GM21360 (cell line): ENCODE results near the gene ERN1.
A peak's percentile ranks its signal among the peaks of the same experiment; 100 is the strongest.

Experiments
- ATAC-seq: cut with Tn5 transposase; IDR thresholded peaks from one replicate; pipeline ENCODE4 v1.9.1; 2021; ENCODE audit warnings: mild to moderate bottlenecking, moderate library complexity; ENCODE audit not compliant: unreplicated experiment

The ERN1 gene

DNA sequence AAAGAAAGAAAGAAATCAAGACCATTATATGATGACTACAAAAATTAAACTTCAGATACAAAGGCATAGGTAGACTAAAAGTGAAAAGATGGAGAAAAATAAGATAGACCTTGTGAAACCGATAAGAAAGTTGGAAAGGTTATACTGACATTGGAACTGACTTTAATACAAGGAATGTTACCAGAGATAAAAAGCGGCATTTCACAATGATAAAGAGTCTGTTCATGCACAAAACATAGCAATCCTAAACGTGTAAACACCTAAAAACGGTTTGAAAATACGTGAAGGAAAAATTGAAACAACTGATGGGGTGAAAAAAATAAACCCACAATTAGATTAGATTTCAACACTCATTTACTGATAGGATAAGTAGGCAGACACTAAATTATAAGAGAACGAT lies 9.6 kb upstream of the ERN1 start:
- ATAC-seq, result no peak

DNA sequence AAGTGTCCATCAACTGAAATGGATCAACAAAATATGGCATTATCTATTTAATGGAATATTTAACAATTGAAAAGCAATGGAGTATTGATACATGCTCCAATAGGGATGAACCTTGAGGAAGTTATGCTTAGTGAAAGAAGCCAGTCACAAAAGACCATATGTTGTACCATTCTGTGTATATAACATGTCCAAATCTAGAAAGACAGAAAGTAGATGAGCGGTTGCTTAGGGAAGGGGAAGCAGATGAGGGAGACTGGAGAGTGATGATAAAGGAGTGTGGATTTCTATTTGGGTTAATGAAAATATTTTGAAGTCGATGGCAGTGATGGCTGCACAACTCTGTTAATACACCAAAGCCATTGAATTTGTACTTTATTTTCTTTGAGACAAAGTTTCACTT lies 8.5 kb upstream of the ERN1 start:
- ATAC-seq, result no peak

GRCh38 chr17:64135000-64135399 lies 5.1 kb upstream of the ERN1 start:
- no peak for ATAC-seq

- no peak for ATAC-seq
Observed at GRCh38 chr17:64134216-64134970, 4.4 kb upstream of the ERN1 start.

DNA sequence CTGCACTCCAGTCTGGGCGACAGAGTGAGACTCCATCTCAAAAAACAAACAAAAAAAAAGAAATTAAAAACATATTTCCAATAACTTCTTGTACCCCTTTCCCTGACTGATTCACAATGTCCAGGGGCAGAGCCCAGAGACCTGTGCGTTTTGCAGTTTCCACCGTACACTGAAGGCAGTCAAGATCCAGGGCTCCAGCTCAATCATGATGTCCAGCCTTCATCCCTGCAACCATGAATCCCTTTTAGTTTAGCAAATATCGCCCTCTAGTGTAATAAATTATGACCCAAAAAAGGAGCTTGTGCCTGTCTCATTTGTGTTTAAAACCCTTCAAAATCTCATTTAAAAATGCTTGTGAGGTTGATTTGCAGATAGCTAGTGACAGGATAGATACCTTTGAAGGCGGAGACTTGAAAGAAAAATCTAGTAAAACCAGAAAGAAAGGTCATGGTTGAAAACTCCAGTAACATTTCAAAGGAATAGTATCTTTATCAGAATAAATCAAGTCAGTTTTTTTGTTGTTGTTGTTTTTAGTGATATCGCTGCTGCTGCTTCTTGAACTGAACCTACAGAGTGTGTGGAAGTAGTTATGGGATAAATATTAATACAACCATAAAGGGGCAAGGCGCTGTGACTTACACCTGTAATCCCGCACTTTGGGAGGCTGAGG lies 3.7 kb upstream of the ERN1 start:
- ATAC-seq, result no peak

DNA sequence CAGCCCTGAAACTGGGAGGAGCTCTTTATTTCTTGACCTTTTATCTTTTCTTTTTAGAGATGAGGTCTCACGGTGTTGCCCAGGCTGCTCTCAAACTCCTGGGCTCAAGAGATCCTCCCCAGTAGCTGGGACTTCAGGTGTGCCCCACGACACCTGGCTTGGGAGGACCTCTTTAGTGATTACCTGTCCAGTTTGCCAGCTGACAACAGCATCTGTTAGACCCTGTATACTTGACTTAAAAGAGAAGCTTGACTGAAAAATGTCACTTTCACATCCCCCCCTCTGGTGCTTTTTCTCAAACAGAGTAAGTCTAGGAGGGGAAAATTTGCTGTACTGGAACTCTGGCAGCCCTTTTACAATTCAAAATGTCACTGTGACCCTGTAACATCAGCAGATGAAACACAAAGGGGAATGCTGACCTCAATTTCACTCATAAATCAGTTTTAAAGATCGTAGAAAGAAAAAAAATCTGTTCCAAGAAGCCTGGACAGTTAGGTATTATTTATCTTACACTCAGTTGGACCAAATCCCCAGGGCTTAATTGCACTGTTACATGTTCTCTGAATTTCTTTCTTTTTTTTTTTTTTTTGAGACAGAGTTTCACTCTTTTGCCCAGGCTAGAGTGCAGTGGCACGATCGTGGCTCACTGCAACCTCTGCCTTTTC lies 1.8 kb upstream of the ERN1 start:
- ATAC-seq, result no peak

GRCh38 chr17:64130559-64131001 lies 636 bp upstream of the ERN1 start:
- ATAC-seq, result peak; percentile 22

- ATAC-seq, result no peak
Observed at GRCh38 chr17:64129515-64129764, 504 bp downstream of the ERN1 start.

- no peak for ATAC-seq
Observed at GRCh38 chr17:64128787-64129514, 993 bp downstream of the ERN1 start.

DNA sequence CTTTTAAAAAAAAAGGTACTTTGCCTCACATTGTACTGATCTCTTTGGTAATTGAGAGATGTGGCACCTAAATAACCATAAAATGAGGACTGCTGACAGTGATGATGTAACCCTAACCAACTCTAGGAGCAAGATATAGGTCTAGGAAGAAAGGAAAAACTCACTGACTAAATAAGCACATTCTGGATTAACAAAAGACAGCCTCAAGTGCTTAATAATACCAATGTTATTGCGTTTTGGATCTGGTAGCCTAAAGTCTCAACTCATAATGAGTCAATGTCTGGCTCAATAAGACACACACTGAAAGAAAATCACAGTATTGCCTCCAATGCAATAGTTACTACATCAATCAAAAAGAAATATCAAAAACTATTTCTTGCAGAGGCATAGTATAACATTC lies 3.0 kb downstream of the ERN1 start:
- no peak for ATAC-seq

DNA sequence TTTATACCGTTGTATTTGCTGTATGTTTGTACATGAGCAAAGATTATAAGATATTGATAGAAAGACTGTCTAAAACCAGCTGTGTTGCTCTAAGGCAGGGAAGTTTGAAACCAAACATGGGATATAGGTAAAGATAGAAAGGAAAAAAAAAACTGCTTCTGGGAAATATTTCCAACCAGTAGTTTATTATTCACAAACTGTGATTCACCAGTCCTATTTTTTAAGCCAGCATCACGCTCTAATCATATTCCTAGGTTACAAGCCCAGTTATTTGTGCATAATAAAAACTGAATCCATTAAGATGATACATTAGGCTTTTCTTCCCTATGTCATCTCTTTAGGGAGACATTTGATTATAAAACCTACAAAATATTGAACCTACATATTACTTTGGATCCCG lies 4.0 kb downstream of the ERN1 start:
- no peak for ATAC-seq

DNA sequence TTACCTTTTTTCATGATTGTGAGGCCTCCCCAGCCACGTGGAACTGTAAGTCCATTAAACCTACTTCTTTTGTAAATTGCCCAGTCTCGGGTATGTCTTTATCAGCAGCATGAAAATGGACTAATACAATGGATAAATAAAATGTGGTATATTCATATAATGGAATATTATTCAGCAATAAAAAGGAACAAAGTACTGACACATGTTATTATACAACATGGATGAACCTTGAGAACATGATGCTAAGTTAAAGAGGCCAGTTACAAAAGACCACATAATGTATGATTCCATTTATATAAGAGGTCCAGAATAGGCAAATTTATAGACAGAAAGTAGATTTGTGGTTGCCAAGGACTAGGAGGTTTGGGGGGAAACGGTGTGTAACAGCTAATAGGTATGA lies 5.3 kb downstream of the ERN1 start:
- no peak for ATAC-seq

DNA sequence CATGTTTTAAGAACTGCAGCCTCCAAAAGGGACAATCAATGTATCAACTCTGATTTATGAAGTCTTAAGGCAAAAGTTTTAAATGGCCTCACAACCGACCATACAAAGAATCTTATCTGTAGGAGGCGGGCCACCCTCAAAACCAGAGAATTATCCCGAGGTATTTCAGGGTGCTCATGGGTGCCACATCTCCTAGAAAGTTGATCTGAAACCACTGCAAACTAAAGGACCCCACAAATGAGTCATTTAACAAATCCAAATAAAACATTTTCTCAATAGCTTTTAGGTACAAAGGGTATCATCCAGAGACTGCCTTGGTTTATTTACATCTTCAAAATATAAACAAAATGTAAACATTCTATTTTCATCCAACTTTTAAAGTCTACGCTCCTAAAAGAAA lies 6.8 kb downstream of the ERN1 start:
- ATAC-seq, result no peak

DNA sequence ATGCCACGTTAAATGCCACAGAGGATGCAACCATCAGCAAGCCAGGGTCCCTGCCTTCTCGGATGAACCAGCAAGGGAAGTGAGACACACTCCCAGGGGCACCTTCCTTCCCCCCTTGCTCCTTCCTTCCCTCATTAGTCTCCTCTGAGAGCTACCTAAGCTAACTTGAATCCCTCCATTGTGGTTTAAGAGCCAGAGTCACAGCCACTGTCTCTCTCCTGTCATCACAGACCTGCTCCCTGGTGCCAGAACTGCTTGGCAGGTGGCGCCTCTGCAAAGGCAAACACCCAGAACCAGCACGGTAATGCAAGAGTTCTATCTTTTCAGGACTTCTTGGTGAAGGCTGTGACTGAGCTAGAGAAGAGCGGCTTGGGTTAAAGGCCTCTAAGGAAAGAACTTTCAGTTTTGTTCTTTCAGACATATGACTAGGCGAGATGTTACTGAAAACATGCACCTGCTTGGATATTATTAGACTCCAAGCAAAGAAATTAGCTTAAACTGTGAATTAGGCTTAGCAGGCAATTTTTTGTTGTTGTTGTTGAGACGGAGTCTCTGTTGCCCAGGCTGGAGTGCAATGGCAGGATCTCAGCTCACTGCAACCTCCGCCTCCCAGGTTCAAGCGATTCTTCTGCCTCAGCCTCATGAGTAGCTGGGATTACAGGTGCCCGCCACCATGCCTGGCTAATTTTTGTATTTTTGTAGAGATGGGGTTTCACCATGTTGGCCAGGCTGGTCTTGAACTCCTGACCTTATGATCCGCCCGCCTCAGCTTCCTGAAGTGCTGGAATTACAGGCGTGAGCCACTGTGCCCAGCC lies 8.8 kb downstream of the ERN1 start:
- ATAC-seq, result peak; percentile 68

DNA sequence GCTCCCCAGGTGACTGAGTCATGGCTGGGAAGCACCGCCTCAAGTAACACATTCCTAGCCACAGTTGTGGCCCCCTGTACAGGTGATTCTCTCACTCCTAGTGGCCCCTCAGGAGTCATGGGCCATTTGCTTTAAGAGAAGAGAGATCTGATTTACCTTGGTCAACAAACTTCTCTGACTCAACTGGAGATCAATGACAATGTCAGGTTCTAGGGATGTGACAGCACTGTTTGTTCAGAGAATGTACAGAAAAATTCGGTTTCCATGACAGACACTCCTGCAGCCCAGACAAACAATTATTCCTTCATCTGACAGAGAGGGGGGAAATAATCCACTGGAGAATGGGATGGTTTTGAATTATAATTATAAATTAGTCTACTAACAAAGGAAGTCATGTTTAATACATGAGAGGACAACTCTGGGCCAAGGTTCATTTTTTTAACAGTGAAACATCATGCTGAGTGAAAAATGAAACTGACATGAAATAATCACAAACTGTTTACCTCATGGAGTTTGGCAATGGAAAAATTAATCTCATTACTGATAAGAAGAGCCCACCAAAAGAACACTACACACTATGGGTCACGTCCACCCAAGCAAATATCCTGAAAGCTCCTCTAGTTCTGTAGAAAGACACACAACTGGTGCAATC lies 9.7 kb downstream of the ERN1 start:
- no peak for ATAC-seq

DNA sequence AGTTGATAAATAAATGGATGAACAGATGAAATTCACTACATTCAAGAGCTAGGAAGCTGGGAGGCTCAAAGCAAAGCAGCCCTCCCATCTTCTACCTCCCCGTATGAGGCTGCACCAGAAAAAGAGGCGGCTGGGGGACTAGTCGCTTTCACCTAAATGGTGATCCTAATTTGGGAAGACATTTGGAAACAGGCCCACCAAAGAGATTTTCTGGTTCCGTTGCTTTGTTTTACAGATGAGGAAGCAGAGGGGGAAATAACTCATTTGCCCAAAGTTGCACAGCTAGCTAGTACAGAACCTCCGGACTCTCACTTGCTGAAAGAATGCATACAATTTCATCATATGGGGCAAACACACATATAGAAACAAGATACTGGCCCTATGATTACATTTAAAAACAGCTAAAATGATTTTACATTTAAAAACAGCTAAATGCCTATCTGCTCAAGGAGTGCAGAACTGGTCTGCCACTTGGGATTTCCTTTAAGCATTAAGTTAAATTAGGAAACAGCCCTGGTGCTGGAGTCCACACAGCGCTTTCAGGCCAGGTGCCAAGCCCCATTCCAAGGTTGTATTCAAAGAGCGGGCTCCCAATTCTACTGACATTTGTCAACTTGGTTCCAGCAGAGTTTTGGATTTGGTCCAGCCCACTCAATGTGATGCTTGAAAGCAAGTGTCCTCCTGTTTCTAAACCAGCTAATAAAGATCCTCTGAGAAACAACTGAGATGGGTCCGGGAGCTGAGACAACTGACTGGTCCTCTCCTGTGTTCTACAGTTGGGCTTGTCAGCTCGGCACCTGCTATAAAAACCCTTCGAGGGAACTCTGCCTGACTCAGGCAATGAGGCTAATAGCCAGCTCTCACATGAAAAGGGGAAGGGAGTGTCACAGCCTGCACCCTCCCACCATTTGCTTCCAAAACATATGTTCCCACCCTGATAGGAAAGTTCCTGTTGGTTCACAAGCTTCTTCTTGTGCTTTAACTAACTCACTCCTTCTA lies 11.7 kb downstream of the ERN1 start:
- ATAC-seq, result no peak

- no peak for ATAC-seq
Observed at GRCh38 chr17:64115822-64116534, 14.0 kb downstream of the ERN1 start.

- no peak for ATAC-seq
Observed at GRCh38 chr17:64115043-64115698, 14.8 kb downstream of the ERN1 start.
